Panc1 (cell line): ENCODE measurements around the gene MAGI1. TPM values are rescaled to one million over a fixed set of nuclear protein-coding genes. Genes with fewer than 3 reads are reported as not detected.

Experiments
- ATAC-seq: fragments of 200-7000 bp; cut with Tn5 transposase; 2 replicates; pipeline ENCODE4 v1.9.1; 2020; ENCODE audit warnings: mild to moderate bottlenecking, moderate library complexity
- BruUV-seq: library from RNA; stranded (reverse); fragments of 400-500 nt; replicated peaks from 2 replicates; lab custom pipeline; 2021; lab: Mats Ljungman, UMichigan
- CTCF ChIA-PET: fragments of 300-600 bp; sonication (Branson Sonifier 250); formaldehyde crosslinking; loops from one replicate; lab custom pipeline; 2022; ENCODE audit warnings: antibody characterized with exemption; lab: Charles Lee
- POLR2A ChIA-PET: fragments of 300-600 bp; sonication (Branson Sonifier 250); formaldehyde crosslinking; loops from one replicate; lab custom pipeline; 2022; ENCODE audit warnings: antibody characterized with exemption; lab: Charles Lee
- DNase-seq: peaks from one replicate; pipeline ENCODE4 v3.0.0-alpha.2; 2010; ENCODE audit warnings: low read depth, low spot score
- H3K27ac ChIP-seq: 2 replicates; pipeline ENCODE4 v1.5.1; 2011; ENCODE audit warnings: mild to moderate bottlenecking, low read length, inconsistent platforms
- H3K27me3 ChIP-seq: fragments of 200-500 bp; sonication (Bioruptor generic); 2 replicates; pipeline ENCODE4 v1.6.0; 2014; ENCODE audit warnings: low read length, inconsistent platforms; ENCODE audit not compliant: control insufficient read depth, insufficient read depth
- H3K36me3 ChIP-seq: fragments of 200-500 bp; sonication (Bioruptor generic); 2 replicates; pipeline ENCODE4 v1.5.1; 2014; ENCODE audit warnings: inconsistent platforms, mild to moderate bottlenecking, low read length, moderate library complexity; ENCODE audit not compliant: control insufficient read depth, insufficient read depth
- H3K4me1 ChIP-seq: 2 replicates; pipeline ENCODE4 v1.5.1; 2011; ENCODE audit warnings: inconsistent platforms, mild to moderate bottlenecking, low read length, moderate library complexity; ENCODE audit not compliant: control insufficient read depth, insufficient read depth
- H3K4me3 ChIP-seq, 2 experiments: 2 replicates each; pipeline ENCODE4 v1.5.1; 2011 to 2012; ENCODE audit warnings: low read depth in 2 of 2, low read length in 2 of 2, mild to moderate bottlenecking in 2 of 2, inconsistent platforms in 1 of 2, moderate library complexity in 1 of 2
- H3K9me3 ChIP-seq: fragments of 200-500 bp; sonication (Bioruptor generic); 2 replicates; pipeline ENCODE4 v1.5.1; 2014; ENCODE audit warnings: low read depth, mild to moderate bottlenecking, inconsistent platforms, low read length, moderate library complexity; ENCODE audit not compliant: control insufficient read depth, insufficient read depth
- POLR2AphosphoS5 ChIP-seq: IDR thresholded peaks from 2 replicates; pipeline ENCODE4 v1.6.1; 2012; ENCODE audit warnings: mild to moderate bottlenecking, low read depth, low read length, moderate library complexity
- REST ChIP-seq, 2 experiments: IDR thresholded peaks; 2 replicates each; pipeline ENCODE4 v1.6.1; 2011 to 2012; ENCODE audit warnings: low read depth in 2 of 2, control low read depth in 1 of 2, low read length in 1 of 2, mild to moderate bottlenecking in 1 of 2, moderate library complexity in 1 of 2; ENCODE audit not compliant: insufficient read depth in 1 of 2
- SIN3A ChIP-seq: IDR thresholded peaks from 2 replicates; pipeline ENCODE4 v1.6.1; 2012; ENCODE audit warnings: low read depth, mild to moderate bottlenecking, low read length, moderate library complexity, borderline replicate concordance; ENCODE audit not compliant: insufficient read depth
- TCF7L2 ChIP-seq: IDR thresholded peaks from 2 replicates; pipeline ENCODE4 v1.6.1; 2011; ENCODE audit warnings: mild to moderate bottlenecking, low read depth, low read length, inconsistent platforms
- in situ Hi-C: cut with HindIII; loops from 2 replicates; pipeline ENCODE4 v1.10.0; 2016; ENCODE audit warnings: low sequenced_read_pairs, low pct_unique_long_range_greater_than_20kb
- intact Hi-C: fragments of 100-400 bp; cut with micrococcal nuclease; formaldehyde crosslinking; loops from one replicate; pipeline ENCODE4 v1.10.0; 2022; ENCODE audit not compliant: unreplicated experiment
- total RNA-seq: library from RNA; stranded (reverse); gene quantifications from one replicate; pipeline ENCODE4 v1.2.1, GENCODE V29; 2021; ENCODE audit not compliant: unreplicated experiment
- TF ChIP-seq, protein P1 (sequence below): fragments of 450-650 bp; IDR thresholded peaks from 2 replicates; pipeline ENCODE4 v1.5.1; 2017; ENCODE audit warnings: mild to moderate bottlenecking

MAGI1 gene
- total RNA-seq, 1 experiment from 2014 or later = 9.5 TPM

GRCh38 chr3:65672871-65673815 lies 365.6 kb downstream of the MAGI1 start:
- ChIA-PET POLR2A (interaction anchor here (0.8 kb wide), 1 partner anchor 114 kb away, joined by 3 read pairs; no protein-coding TSS in a partner anchor), CTCF (interaction anchor here (1.4 kb wide), 1 partner anchor 234 kb away, joined by 7 read pairs; no protein-coding TSS in a partner anchor)
- DNase-seq (peak; percentile 22), ATAC-seq (no peak)
- TF ChIP-seq TCF7L2 (no peak), REST (IDR thresholded peaks at IDR 0.05; ENCODE audit: insufficient read depth in 1 of 2, low read depth in 2 of 2, low read length in 1 of 2) (peak in 1 of 2 experiments; percentile 34; a peak in 1 of 4 replicates), POLR2AphosphoS5 (no peak), SIN3A (no peak)
- TF ChIP-seq, protein P1, sequence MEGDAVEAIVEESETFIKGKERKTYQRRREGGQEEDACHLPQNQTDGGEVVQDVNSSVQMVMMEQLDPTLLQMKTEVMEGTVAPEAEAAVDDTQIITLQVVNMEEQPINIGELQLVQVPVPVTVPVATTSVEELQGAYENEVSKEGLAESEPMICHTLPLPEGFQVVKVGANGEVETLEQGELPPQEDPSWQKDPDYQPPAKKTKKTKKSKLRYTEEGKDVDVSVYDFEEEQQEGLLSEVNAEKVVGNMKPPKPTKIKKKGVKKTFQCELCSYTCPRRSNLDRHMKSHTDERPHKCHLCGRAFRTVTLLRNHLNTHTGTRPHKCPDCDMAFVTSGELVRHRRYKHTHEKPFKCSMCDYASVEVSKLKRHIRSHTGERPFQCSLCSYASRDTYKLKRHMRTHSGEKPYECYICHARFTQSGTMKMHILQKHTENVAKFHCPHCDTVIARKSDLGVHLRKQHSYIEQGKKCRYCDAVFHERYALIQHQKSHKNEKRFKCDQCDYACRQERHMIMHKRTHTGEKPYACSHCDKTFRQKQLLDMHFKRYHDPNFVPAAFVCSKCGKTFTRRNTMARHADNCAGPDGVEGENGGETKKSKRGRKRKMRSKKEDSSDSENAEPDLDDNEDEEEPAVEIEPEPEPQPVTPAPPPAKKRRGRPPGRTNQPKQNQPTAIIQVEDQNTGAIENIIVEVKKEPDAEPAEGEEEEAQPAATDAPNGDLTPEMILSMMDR = peak; percentile 77
- H3K36me3 ChIP-seq = no peaks in the 10 kb centered on the region
- no peak overlapping the region for H3K4me3 ChIP-seq
- no peaks in the 10 kb centered on the region for H3K27me3 ChIP-seq
- no peak overlapping the region for H3K27ac ChIP-seq
- no peaks in the 10 kb centered on the region for H3K4me1 ChIP-seq
- intact Hi-C loops (loop anchor here (10.0 kb wide), 1 partner anchor 228 kb away; no protein-coding TSS in a partner anchor), in situ Hi-C loops (no loop called here)
- no TSS peak for BruUV-seq
- H3K9me3 ChIP-seq = no peaks in the 10 kb centered on the region

DNA sequence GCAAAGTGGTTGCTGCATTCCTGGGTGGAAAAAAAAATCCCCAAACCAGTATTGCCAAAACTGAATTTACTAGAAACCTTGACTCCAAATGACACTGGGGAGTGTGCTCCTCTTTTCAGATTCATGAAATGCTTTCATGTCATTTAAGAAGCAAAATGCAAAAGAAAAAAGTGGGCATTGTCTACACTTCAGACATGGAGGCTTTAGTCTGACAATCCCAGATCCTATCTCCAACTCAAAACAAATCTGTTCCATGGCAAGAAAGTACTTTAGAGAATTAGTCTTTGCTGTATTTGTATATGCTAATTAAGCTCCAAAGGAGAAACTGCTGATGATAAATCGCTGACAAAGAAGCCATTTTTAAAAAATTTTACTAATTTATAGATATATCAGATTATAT lies 366.7 kb downstream of the MAGI1 start:
- H3K27me3 ChIP-seq = no peaks in the 10 kb centered on the region
- ChIA-PET CTCF (no interaction called here), POLR2A (no interaction called here)
- ATAC-seq (no peak), DNase-seq (no peak)
- no TSS peak for BruUV-seq
- H3K36me3 ChIP-seq = no peaks in the 10 kb centered on the region
- no peaks in the 10 kb centered on the region for H3K9me3 ChIP-seq
- intact Hi-C loops = loop anchor here (10.0 kb wide), 1 partner anchor 227 kb away; no protein-coding TSS in a partner anchor
- in situ Hi-C loops = no loop called here
- no peak overlapping the region for H3K4me3 ChIP-seq
- H3K4me1 ChIP-seq = no peaks in the 10 kb centered on the region
- no peak overlapping the region for H3K27ac ChIP-seq
- TF ChIP-seq, protein P1 = no peak
- TF ChIP-seq POLR2AphosphoS5 (no peak), REST (IDR thresholded peaks at IDR 0.05; ENCODE audit: insufficient read depth in 1 of 2, low read depth in 2 of 2, low read length in 1 of 2) (no peak), SIN3A (no peak), TCF7L2 (no peak)
